ENCODE results near the gene ATL2. TPM values are rescaled to one million over a fixed set of nuclear protein-coding genes. Genes with fewer than 3 reads are reported as not detected.

ATL2 gene
- total and polyA plus RNA-seq, 2 experiments from 2014 or later, result 28.7 to 86.5 TPM

DNA sequence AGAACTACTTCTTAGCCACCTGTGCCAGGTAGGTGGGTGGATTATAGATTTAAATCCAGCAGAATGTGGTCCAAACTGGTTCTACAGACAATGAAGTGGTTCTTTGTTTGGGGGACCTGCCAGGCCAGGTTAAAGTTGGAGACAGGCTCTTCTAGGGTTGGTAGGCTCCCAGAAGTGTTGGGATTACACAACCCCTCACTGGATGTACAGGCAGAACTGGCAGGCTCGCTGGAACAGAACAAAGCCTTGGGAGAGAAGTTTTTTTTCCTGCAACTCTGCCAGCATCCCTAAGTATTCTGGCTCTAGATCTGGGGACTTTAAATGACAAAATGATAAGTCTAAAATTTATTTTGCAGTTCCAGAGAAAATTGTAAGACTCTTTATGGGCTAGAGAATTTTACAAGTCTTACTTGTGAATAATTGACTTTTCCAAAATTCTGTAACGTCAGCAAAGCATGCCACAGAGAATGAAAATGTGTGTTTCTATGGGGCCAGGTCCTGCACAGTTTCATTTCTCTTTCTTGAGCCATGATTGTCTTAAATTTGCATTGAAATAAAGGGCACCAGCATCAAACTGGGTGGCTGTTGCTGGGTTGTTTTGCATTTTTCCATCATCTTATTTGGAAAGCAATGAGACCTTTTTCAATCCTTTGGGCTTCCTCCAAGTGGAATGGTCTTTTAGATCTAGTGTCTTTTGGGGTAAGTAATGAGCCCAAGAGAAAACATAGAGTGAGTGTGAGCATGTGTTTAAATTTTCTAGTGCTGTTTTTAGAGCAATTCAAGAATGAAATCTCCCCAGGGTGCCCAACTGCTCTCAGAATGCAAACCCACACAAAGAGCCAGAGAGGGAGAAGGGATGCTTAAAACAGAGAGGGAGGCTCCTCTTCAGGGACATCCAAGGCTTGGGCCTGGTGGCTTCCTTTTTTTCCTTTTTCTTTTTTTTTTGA, 32.4 kb upstream of the ATL2 start:
- TF ChIP-seq, protein P1, sequence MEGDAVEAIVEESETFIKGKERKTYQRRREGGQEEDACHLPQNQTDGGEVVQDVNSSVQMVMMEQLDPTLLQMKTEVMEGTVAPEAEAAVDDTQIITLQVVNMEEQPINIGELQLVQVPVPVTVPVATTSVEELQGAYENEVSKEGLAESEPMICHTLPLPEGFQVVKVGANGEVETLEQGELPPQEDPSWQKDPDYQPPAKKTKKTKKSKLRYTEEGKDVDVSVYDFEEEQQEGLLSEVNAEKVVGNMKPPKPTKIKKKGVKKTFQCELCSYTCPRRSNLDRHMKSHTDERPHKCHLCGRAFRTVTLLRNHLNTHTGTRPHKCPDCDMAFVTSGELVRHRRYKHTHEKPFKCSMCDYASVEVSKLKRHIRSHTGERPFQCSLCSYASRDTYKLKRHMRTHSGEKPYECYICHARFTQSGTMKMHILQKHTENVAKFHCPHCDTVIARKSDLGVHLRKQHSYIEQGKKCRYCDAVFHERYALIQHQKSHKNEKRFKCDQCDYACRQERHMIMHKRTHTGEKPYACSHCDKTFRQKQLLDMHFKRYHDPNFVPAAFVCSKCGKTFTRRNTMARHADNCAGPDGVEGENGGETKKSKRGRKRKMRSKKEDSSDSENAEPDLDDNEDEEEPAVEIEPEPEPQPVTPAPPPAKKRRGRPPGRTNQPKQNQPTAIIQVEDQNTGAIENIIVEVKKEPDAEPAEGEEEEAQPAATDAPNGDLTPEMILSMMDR (IDR thresholded peaks at IDR 0.05; ENCODE audit: low read depth, low read length), result no peak
- H3K4me3 ChIP-seq, result no peak overlapping the region
- H3K36me3 ChIP-seq, result no peaks in the 10 kb centered on the region
- no peak overlapping the region for H3K27ac ChIP-seq
- H3K4me1 ChIP-seq (ENCODE audit: low read depth), result no peaks in the 10 kb centered on the region
- H3K27me3 ChIP-seq, result no peaks in the 10 kb centered on the region
- no peaks in the 10 kb centered on the region for H3K9me3 ChIP-seq (ENCODE audit: low read depth)
- peak in 1 of 2 donors; percentile 62 for DNase-seq (ENCODE audit: low read depth in 1 of 2, low spot score in 1 of 2)

DNA sequence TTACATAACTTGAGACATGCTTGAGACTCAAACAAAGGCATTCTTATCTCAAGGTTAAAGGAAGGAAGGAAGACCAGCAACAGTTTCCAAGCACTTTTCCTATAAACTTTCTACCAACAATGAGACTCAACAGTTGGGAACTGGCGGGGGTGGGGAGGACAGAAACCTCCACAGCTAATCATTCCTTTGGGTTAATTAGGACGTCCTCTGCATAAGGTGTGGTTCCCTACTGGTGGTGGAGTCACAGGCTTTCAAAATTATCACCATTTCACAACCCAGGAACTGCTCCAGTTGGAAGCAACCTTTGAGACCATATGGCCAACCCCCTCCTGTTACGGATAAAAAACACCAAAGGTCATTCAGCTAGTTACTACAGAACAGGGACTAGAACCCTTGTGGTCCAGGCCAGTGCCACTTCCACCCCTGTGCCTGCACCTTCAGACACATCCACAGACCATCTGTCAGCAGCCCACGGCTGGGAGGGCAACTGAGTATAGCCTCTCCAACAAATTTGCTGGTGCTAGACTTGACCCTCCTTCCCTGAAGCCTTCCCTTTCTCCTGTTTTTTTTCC, 30.1 kb upstream of the ATL2 start:
- H3K9me3 ChIP-seq (ENCODE audit: low read depth), result no peaks in the 10 kb centered on the region
- DNase-seq (ENCODE audit: low read depth in 1 of 2, low spot score in 1 of 2), result peak in 1 of 2 donors; percentile 47
- no peaks in the 10 kb centered on the region for H3K4me1 ChIP-seq (ENCODE audit: low read depth)
- no peak overlapping the region for H3K27ac ChIP-seq
- no peak overlapping the region for H3K4me3 ChIP-seq
- TF ChIP-seq, protein P1 (IDR thresholded peaks at IDR 0.05; ENCODE audit: low read depth, low read length), result no peak
- no peaks in the 10 kb centered on the region for H3K27me3 ChIP-seq
- H3K36me3 ChIP-seq, result no peaks in the 10 kb centered on the region

- Histone ChIP-seq H3K4me3 (no peak overlapping the region), H3K9me3 (ENCODE audit: low read depth) (no peaks in the 10 kb centered on the region), H3K27ac (no peak overlapping the region), H3K4me1 (ENCODE audit: low read depth) (no peaks in the 10 kb centered on the region), H3K36me3 (no peaks in the 10 kb centered on the region), H3K27me3 (no peaks in the 10 kb centered on the region)
- TF ChIP-seq, protein P1 (IDR thresholded peaks at IDR 0.05; ENCODE audit: low read depth, low read length), result no peak
- peak in 1 of 2 donors; percentile 77 for DNase-seq (ENCODE audit: low read depth in 1 of 2, low spot score in 1 of 2)
Measured at GRCh38 chr2:38406597-38407110, 29.6 kb upstream of the ATL2 start.

DNA sequence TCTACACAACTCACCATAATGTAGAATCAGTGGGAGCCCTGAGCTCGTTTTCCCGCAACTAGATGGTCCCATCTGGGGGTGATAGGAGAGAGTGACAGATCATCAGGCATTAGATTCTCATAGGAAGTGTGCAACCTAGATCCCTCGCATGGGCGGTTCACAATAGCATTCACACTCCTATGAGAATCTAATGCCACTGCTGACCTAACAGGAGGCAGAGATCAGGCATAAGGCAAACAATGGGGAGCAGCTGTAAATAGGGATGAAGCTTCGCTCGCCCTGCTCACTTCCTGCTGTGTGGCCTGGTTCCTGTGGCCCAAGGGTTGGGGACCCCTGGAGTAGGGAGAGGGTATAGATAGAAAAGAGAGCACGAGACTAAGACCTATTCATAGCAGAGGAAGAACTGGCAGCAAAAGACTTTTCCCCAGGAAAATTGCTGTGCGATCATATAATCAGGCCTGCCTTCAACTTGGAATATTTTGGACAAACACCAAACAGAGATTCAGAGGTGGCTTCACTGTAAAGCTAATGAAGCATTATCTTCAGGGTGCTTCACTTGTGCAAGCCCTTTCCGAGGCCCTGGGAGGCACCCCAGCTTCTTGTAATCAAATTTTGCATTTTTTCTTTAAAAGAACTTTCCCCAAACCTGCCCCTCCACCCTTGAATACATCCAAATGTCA, 29.0 kb upstream of the ATL2 start:
- Histone ChIP-seq H3K9me3 (ENCODE audit: low read depth) (no peaks in the 10 kb centered on the region), H3K36me3 (no peaks in the 10 kb centered on the region), H3K27me3 (no peaks in the 10 kb centered on the region), H3K27ac (no peak overlapping the region), H3K4me3 (no peak overlapping the region), H3K4me1 (ENCODE audit: low read depth) (no peaks in the 10 kb centered on the region)
- DNase-seq (ENCODE audit: low read depth in 1 of 2, low spot score in 1 of 2), result no peak
- TF ChIP-seq, protein P1 (IDR thresholded peaks at IDR 0.05; ENCODE audit: low read depth, low read length), result no peak

- H3K36me3 ChIP-seq, result no peaks in the 10 kb centered on the region
- H3K27ac ChIP-seq, result no peak overlapping the region
- no peak overlapping the region for H3K4me3 ChIP-seq
- H3K4me1 ChIP-seq (ENCODE audit: low read depth), result no peaks in the 10 kb centered on the region
- no peaks in the 10 kb centered on the region for H3K27me3 ChIP-seq
- no peaks in the 10 kb centered on the region for H3K9me3 ChIP-seq (ENCODE audit: low read depth)
- TF ChIP-seq, protein P1 (IDR thresholded peaks at IDR 0.05; ENCODE audit: low read depth, low read length), result no peak
- no peak for DNase-seq (ENCODE audit: low read depth in 1 of 2, low spot score in 1 of 2)
Measured at GRCh38 chr2:38400513-38400912, 23.4 kb upstream of the ATL2 start.
